GM19035 (cell line): ENCODE measurements around the gene GRIP1.

Experiments
- ATAC-seq: cut with Tn5 transposase; IDR thresholded peaks from one replicate; pipeline ENCODE4 v1.9.1; 2021; ENCODE audit not compliant: unreplicated experiment

The GRIP1 gene

GRCh38 chr12:66345212-66345611, 333.7 kb downstream of the GRIP1 start:
- ATAC-seq, result no peak

GRCh38 chr12:66341126-66341525, 337.8 kb downstream of the GRIP1 start:
- no peak for ATAC-seq

GRCh38 chr12:66340131-66340530, 338.7 kb downstream of the GRIP1 start:
- no peak for ATAC-seq

- ATAC-seq, result no peak
These were observed 341.4 kb downstream of the GRIP1 start for GRCh38 chr12:66337381-66338010.

- ATAC-seq, result no peak
These were observed 343.1 kb downstream of the GRIP1 start for GRCh38 chr12:66335746-66336145.

GRCh38 chr12:66331814-66332213, 347.1 kb downstream of the GRIP1 start:
- no peak for ATAC-seq

- ATAC-seq, result no peak
These were observed 347.9 kb downstream of the GRIP1 start for GRCh38 chr12:66331016-66331415.

GRCh38 chr12:66329941-66330340, 348.9 kb downstream of the GRIP1 start:
- no peak for ATAC-seq

GRCh38 chr12:66323017-66323416, 355.9 kb downstream of the GRIP1 start:
- no peak for ATAC-seq

- no peak for ATAC-seq
These were observed 357.4 kb downstream of the GRIP1 start for GRCh38 chr12:66321435-66321834.

GRCh38 chr12:66320996-66321395, 357.9 kb downstream of the GRIP1 start:
- ATAC-seq, result no peak

GRCh38 chr12:66319266-66319954, 359.5 kb downstream of the GRIP1 start:
- no peak for ATAC-seq

- no peak for ATAC-seq
These were observed 364.6 kb downstream of the GRIP1 start for GRCh38 chr12:66314278-66314677.

GRCh38 chr12:66312189-66312588, 366.7 kb downstream of the GRIP1 start:
- ATAC-seq, result no peak

GRCh38 chr12:66309606-66310005, 369.3 kb downstream of the GRIP1 start:
- ATAC-seq, result no peak

GRCh38 chr12:66304296-66304900, 374.5 kb downstream of the GRIP1 start:
- no peak for ATAC-seq

GRCh38 chr12:66303316-66303804, 375.5 kb downstream of the GRIP1 start:
- ATAC-seq, result peak; percentile 50

- ATAC-seq, result no peak
These were observed 376.1 kb downstream of the GRIP1 start for GRCh38 chr12:66302827-66303169.

- ATAC-seq, result peak; percentile 87
These were observed 376.7 kb downstream of the GRIP1 start, which contains the start of gene HELB for GRCh38 chr12:66301944-66302826. HELB (plus strand) TSS chr12:66302493; CDS start chr12:66302604, 111 bp downstream.

- no peak for ATAC-seq
These were observed 381.0 kb downstream of the GRIP1 start for GRCh38 chr12:66297923-66298322.
